Lung microvascular endothelial cell (primary cell): ENCODE results near the gene NLGN1. TPM values are rescaled to one million over a fixed set of nuclear protein-coding genes. Genes with fewer than 3 reads are reported as not detected.

ENCODE experiments used
- DNase-seq, 2 donors: peaks; one replicate each; pipeline versions ENCODE4 v3.0.0 to v3.0.0-alpha.2; 2010; ENCODE audit warnings: low read depth in 2 of 2
- total RNA-seq: library from RNA; depleted of rRNA; stranded (reverse); fragments of >200 nt; gene quantifications from 2 replicates; pipeline ENCODE4 v1.2.1, GENCODE V29; 2014

NLGN1 gene
- total RNA-seq, 1 donor from 2014 or later: 0.20 TPM

- DNase-seq: no peak
Measured at GRCh38 chr3:174068035-174068434, 670.5 kb downstream of the NLGN1 start.

DNA sequence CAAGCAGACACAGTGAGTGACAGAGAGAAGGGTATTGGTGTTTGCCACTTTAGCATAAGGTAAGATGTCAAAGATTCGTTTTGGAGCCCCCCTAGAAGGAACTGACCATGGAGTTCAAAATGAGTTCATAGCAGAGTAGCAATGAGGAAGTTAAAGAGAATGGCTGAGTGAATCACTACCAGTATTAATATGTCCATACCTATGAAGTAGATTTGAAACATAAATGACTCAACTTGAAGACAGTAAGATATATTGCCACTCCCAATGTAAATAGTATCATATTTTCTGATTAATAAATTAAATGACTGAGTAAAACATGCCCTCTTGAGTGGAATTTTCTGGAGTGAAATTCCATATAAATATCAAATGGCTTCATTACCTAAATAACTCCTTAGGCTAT lies 675.1 kb downstream of the NLGN1 start:
- no peak for DNase-seq

GRCh38 chr3:174083706-174084105 lies 686.2 kb downstream of the NLGN1 start:
- DNase-seq: no peak

DNA sequence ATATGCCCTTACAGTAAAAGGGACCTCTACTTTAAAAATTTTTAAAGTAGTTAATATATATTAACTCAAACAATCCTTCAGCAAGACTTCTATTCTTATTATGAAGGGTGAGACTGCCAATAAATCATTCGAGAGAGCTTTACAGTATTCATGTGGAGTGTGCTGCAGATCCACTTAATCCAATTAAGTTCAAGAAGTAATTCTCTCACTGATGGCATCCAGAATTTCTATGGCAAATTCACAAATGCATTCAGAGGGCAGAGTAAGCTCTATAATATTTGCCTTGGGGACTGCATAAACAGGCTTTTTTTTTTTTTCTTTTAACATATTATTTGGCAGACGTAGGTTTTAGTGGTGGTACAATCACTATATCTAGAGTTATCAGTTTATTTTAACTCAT lies 692.0 kb downstream of the NLGN1 start:
- no peak for DNase-seq

- DNase-seq: no peak
Measured at GRCh38 chr3:174094669-174095068, 697.1 kb downstream of the NLGN1 start.

DNA sequence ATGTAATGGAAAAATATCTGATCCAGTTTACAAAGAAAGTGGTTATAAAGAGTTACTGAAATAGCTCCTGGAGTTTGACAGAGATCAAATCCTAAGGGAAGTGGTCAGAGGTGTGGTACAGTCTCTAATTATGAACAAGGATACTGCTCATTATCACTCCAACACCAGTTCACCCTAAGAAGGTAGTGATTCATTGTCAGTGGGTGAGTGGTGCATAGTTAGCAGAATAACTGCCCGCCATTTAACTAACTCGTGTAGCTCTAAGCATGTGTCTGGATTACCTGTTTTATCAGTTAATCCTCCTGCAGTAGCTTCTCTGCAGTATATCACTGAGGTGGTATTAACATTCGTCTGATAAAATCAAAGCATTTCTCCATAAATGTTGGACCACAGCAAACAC lies 700.1 kb downstream of the NLGN1 start:
- peak in 1 of 2 donors; percentile 6 for DNase-seq

- no peak for DNase-seq
Measured at GRCh38 chr3:174098746-174099145, 701.2 kb downstream of the NLGN1 start.

DNA sequence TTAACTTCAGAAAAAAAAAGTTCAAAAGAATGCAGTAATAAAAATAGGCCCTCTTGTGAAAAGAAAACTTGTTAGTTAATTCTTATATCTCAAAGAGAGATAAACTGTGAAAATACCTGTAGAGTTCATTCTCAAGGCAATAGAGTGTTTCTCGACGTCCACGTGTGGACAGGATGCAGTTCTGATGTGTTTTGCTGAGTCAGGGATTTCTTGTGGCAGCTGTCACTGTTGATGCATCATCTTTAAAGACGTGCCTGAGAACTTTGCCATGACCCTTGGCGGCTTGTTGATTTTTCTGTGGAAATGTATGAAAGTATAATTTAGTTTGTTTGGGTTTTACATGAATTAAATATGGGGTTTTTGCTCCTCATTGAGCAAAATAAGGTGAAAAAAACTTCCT lies 702.2 kb downstream of the NLGN1 start:
- DNase-seq: no peak

DNA sequence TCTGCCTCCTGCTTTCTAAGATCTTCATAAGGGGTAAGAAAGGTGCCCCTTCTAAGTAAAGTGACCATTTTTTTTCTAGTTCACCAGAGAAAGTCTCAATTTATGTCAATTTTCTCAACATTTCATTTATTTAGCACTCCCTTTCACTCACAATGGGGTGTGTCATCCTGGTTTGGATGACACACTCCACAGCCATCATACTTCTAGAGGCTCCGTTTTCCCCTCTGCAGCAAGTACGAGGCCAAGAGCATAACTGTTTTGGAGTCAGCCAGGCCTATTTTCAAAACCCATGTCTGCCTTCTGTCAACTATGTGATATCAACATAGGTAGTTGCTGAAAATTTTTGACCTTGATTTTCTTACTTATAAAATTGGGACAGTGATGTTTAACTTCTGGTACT lies 703.2 kb downstream of the NLGN1 start:
- DNase-seq: peak in 1 of 2 donors; percentile 31

DNA sequence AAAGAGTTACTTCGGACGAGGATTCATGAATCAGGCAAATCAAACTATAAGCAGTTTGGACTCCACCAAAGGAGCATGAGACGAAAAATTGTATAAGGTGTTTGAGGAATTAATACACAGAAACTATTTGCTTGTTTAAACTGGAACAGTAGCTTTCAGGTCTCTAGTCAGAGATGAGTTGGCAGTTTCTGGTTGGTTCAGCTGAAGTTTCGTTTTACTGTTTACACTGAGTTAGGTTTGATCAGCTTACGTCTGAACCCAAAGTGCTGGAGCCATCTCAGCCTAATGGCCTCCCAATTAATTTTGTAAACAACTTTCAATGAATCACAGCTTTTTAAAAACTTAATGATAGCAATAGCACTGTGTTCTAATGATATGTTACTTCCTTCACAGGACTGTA lies 703.7 kb downstream of the NLGN1 start:
- DNase-seq: peak; percentile 1 to 65

GRCh38 chr3:174102274-174102673 lies 704.7 kb downstream of the NLGN1 start:
- DNase-seq: no peak

DNA sequence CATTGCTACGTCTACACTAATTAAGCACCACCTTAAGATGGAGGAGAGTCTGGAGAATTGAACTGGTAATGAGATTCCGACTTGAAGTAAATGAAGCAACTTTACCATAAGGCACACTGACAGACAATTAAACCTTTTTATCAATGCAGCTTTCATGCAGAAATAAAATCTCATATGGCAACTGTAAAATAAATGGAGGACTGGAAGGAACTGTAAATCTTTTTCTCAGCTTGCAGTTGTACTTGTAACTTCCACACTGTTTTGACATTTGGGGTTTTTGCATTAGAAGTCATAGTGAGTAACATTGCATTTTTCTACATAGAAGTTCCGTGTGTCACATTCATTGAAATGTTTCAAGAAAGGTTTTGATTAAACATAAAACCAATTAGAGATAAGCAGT lies 705.3 kb downstream of the NLGN1 start:
- DNase-seq: no peak

GRCh38 chr3:174110761-174111160 lies 713.2 kb downstream of the NLGN1 start:
- DNase-seq: no peak

DNA sequence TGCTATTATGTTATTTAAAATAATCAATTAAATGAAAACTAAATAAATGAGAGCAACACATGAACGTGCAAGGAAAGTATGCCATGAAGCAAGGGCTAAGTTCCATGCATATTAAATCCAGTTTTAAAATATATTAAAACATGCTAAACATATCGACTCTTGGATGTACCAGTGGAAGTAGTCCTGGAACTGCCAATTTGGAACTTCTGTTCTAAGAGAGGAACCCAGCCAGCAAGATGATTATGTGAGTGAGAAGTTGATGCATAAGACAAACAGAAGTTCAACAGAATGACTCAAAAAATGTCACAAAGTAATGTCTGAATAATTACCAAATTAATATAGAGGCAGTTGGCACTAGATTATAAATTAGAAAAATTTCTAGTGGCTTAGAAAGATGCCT lies 714.2 kb downstream of the NLGN1 start:
- no peak for DNase-seq

GRCh38 chr3:174116421-174116820 lies 718.9 kb downstream of the NLGN1 start:
- DNase-seq: no peak

DNA sequence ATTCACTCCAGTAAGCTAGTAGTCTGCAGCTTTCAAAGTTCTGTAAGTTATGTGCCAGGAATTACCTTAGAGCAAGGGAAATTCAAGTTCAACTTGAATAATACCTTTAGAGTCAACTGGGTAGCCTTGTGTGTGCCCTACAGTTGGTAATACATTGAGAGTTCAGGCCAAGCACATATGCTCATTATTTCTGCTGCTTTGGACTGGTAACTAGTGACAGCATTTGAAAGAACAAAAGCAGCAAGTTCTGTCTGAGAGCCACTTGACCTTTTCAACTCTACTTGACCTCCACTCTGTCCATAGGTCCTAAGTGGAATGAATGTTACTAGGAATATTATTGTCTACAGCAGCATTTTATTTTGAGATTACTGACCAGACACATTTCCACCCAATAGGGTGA lies 723.5 kb downstream of the NLGN1 start:
- no peak for DNase-seq

- no peak for DNase-seq
Measured at GRCh38 chr3:174122411-174122810, 724.9 kb downstream of the NLGN1 start.

- peak; percentile 1 to 45 for DNase-seq
Measured at GRCh38 chr3:174125267-174125824, 727.8 kb downstream of the NLGN1 start.

GRCh38 chr3:174126990-174127758 lies 729.6 kb downstream of the NLGN1 start:
- DNase-seq: peak in 1 of 2 donors; percentile 9

DNA sequence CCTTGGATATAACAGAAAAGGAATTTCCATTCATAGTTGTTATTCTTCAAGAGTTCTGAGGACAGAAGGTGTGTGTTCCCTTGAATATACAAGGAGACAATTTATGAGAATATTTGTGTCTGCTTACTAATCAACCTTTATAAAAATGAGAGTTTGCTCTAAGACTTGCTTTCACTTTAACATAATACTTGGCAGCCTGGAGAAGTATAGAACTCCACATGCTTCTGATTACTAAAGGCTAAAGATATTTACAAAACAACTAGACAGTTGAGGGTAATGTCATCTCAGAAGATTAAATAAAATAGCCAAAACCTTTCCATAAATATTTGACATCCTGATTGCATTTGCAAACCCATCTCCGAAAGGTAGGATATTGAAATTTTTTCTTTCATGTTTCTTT lies 734.5 kb downstream of the NLGN1 start:
- DNase-seq: no peak

GRCh38 chr3:174132421-174133042 lies 735.0 kb downstream of the NLGN1 start:
- DNase-seq: no peak

DNA sequence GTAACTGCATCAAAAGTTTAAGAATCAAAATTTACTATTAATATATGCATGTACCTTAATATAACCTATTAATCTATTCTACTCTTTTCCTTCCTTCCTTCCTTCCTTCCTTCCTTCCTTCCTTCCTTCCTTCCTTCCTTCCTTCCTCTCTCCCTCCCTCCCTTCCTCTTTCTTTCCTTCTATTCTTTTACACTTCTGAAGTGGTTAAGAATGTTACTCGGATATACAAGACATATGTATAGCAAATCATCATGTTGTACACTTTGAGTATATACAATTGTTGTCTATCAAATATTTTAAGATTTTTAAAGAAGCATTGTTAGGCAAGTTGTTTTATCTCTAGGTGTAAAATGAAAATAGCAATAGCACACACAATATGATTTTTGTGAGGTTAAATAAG lies 748.5 kb downstream of the NLGN1 start:
- DNase-seq: no peak

DNA sequence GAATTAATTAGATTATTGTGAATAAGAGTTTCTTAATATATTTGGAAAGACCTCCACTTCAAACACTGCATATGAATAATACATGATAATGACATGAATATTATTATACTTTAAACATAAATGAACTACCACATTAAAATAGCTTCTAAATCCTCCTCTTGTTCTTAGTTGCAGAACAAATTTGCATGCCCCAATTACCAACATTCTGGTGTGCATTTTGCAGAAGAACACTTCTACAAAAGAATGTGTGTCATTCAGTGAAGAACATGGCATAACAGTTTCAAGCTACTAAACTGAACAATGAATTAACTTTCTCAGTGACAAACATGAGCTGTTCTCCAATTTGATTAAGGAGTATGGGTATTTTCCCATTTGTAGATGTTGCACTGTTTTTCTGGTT lies 750.3 kb downstream of the NLGN1 start:
- no peak for DNase-seq
